Measurements from ENCODE around the gene ZNF492.
"Not testable (repeated sequence)": the region's sequence is repeated elsewhere in the genome, so short reads cannot be mapped to it uniquely, and the experiment has no call there.

Gene ZNF492

DNA sequence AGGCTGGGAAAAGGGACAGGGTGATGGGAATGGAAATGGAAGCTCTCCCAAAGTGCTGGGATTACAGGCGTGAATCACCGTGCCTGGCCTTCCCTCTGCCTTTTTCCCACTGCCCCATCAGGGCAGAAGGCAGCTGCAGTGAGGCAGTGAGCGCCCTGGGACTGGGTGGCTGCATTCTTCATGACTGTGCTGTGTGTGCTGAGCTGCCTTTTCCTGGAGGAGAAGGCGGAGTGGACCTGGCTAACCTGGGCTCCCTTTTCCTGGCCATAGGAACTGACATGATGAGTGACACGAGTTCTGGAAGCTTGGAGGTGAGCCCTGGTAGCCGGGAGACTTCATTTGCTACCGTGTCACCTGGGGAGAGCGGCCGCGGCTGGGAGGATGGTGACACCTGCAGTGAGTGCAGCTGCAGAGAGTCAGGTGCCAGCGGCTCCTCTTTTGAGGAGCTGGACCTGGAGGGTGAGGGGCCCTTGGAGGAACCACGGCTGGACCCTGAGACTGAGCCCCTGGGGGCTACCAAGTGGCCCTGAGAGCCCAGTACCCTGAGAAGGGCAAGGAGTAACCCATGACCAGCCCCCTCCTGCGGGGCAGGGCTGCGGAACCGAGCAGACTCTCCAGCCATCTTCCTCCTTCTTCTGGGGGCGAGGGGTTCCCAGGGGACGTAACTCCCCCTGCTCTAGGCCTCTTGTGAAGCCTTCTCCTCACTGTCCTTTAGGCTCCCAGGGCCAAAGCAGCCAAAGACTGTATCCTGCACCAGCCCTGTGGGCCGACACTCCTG lies 26.3 kb upstream of the ZNF492 start:
- TF ChIP-seq, protein P1, sequence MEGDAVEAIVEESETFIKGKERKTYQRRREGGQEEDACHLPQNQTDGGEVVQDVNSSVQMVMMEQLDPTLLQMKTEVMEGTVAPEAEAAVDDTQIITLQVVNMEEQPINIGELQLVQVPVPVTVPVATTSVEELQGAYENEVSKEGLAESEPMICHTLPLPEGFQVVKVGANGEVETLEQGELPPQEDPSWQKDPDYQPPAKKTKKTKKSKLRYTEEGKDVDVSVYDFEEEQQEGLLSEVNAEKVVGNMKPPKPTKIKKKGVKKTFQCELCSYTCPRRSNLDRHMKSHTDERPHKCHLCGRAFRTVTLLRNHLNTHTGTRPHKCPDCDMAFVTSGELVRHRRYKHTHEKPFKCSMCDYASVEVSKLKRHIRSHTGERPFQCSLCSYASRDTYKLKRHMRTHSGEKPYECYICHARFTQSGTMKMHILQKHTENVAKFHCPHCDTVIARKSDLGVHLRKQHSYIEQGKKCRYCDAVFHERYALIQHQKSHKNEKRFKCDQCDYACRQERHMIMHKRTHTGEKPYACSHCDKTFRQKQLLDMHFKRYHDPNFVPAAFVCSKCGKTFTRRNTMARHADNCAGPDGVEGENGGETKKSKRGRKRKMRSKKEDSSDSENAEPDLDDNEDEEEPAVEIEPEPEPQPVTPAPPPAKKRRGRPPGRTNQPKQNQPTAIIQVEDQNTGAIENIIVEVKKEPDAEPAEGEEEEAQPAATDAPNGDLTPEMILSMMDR (IDR thresholded peaks at IDR 0.05; ENCODE audit: insufficient read depth, low read depth, low read length, missing control alignments) = no peak
- DNase-seq (ENCODE audit: low read depth) = no peak
- no peak overlapping the region for H3K4me3 ChIP-seq (ENCODE audit: low read length)

DNA sequence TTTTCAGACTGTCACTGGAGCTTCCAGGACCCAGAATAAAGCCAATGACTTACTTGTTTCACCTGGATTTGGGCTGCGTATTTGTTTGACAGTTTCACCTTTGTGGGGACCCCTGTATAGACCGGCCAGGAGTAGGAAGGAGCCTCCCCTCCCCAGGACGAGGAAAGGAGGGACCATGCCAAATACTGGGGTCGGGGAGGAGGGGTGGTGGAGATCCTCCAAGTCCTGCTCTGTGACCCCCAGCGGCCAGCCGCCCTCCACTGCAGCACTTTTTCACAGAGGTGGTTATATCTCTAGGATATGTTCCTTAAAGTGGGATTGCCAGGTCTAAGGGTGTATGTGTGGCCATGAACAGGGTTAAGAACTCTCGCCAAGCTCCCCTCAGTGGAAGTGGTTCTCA lies 25.7 kb upstream of the ZNF492 start:
- H3K4me3 ChIP-seq (ENCODE audit: low read length) = no peak overlapping the region
- no peak for DNase-seq (ENCODE audit: low read depth)
- TF ChIP-seq, protein P1 (IDR thresholded peaks at IDR 0.05; ENCODE audit: insufficient read depth, low read depth, low read length, missing control alignments) = no peak

DNA sequence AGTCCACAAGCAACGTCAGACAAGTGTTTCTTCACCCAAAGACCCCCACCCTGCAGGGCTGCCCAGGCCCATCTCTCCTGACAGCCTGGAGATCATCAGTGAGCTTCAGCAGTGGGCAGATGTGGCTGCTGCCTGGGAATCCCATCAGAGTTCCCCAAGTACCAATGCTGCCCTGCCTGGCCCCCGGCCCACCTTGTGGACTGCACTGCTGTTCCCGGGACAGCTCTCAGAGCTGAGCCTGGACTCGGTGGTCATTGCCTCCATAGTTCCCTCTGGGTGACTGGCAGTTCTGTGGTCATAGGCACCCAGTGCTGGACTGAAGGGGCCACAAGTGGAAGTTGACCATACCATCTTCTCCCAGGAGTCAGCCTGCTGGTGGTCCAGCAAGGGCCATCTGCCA lies 24.5 kb upstream of the ZNF492 start:
- no peak overlapping the region for H3K4me3 ChIP-seq (ENCODE audit: low read length)
- TF ChIP-seq, protein P1 (IDR thresholded peaks at IDR 0.05; ENCODE audit: insufficient read depth, low read depth, low read length, missing control alignments) = no peak
- DNase-seq (ENCODE audit: low read depth) = no peak

DNA sequence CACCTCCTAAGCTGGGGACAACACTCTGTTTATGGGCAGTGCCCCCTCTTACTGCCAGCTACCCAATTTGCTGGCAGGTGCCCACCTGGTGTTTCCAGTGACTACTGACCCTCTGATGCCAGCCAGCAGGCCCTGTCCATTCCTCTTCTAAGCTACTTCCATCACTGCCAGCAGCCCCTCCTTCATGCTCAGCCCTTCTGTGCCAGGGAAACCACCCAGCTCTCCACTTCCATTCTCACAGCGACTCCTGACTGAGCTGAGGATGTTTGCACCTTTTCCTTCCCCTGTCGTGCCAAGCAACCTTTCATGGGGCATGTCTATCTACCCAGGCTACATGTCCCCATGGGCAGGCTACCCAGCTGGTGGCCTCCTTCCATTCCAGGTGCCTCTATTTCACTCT lies 24.0 kb upstream of the ZNF492 start:
- DNase-seq (ENCODE audit: low read depth) = no peak
- TF ChIP-seq, protein P1 (IDR thresholded peaks at IDR 0.05; ENCODE audit: insufficient read depth, low read depth, low read length, missing control alignments) = no peak
- H3K4me3 ChIP-seq (ENCODE audit: low read length) = no peak overlapping the region

DNA sequence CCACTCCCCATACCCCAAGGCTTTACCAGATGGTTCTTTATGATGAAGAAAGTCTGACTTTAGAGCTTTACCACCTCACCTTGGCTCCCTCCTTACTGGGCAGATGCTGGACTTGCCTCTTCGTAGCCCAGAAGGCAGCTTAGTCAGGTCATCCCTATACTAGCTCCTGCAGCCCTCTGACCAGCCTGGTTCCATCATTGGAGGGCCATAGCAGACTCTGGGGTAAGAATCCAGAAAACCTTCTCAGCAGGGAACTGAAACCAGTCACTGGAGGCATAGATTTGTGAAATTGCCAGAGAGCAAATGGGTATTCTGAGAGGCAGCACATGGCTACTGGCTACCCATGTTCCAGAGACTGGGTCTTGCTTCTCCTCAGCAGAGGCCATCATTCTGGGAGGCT lies 21.8 kb upstream of the ZNF492 start:
- no peak overlapping the region for H3K4me3 ChIP-seq (ENCODE audit: low read length)
- no peak for DNase-seq (ENCODE audit: low read depth)
- TF ChIP-seq, protein P1 (IDR thresholded peaks at IDR 0.05; ENCODE audit: insufficient read depth, low read depth, low read length, missing control alignments) = no peak

DNA sequence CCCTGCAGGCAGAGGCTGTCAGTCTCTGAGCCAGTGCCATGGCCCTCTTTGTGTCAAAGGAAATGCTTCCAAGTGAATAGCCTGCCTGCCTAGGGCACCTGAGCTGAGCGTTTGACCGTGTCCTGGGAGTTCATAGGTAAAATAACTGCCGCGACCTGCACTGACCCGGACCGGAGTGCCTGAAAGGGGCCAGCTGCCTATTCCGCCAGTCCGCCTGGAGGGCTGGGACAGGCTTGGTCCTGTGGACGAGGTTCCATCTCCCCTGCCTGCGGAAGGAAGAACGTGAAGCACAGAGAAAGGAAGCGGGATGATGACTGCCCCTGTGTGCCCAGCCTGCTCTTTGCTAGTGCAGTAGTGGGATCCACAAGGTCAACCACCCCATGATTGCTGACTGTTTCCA lies 17.5 kb upstream of the ZNF492 start:
- no peak overlapping the region for H3K4me3 ChIP-seq (ENCODE audit: low read length)
- no peak for DNase-seq (ENCODE audit: low read depth)
- TF ChIP-seq, protein P1 (IDR thresholded peaks at IDR 0.05; ENCODE audit: insufficient read depth, low read depth, low read length, missing control alignments) = no peak

DNA sequence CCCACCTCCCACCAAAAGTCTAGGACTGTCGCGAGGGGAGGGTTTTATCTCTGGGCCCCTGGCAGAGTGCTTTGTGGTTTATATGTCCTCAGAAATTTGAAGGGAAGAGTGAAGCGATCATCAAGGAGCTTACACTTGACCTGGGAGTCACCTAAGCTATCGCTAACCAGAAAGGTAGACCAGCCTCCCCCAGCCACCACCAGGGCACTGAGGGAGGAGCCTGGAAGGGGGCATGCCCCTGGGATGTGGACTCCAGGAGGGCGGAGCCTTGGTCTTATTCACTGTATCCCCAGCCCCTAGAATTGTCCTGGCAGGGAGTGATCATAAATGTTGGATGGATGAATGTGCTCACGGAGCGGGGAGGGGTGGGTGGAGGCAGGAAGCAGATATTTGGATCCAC lies 16.9 kb upstream of the ZNF492 start:
- DNase-seq (ENCODE audit: low read depth); H3K4me3 ChIP-seq (ENCODE audit: low read length): not testable (repeated sequence)
